ENCODE data around the gene MLH3.
"Not testable (repeated sequence)": the region's sequence is repeated elsewhere in the genome, so short reads cannot be mapped to it uniquely, and the experiment has no call there.

Gene MLH3

GRCh38 chr14:75069121-75069810 is 18.0 kb upstream of the MLH3 start, which contains the start of gene ZC2HC1C:
Gene ZC2HC1C (plus strand): TSS chr14:75069641. CDS start chr14:75070574, 933 bp downstream.
- H3K4me3 ChIP-seq (ENCODE audit: low read length, poor library complexity, severe bottlenecking), result no peak within 1 kb of the TSS
- H3K27me3 ChIP-seq (ENCODE audit: insufficient read depth, low read length, poor library complexity, severe bottlenecking), result no peaks in the 10 kb centered on the region
- H3K9me2 ChIP-seq (replicated peaks; ENCODE audit: low read depth, low read length), result no peaks in the 10 kb centered on the region
- H2AFZ ChIP-seq (ENCODE audit: low read length), result no peak within 1 kb of the TSS
- no peak within 1 kb of the TSS for H3K9ac ChIP-seq (ENCODE audit: low read depth, low read length, poor library complexity, severe bottlenecking)
- H3F3A ChIP-seq (ENCODE audit: low read depth), result no peaks in the 10 kb centered on the region
- H3K4me2 ChIP-seq (ENCODE audit: low read depth, low read length, poor library complexity, severe bottlenecking), result no peak within 1 kb of the TSS
- no peak for TF ChIP-seq EZH2phosphoT487 (IDR thresholded peaks at IDR 0.05; ENCODE audit: borderline replicate concordance)
- TF ChIP-seq CTCF (conservative IDR thresholded peaks at IDR 0.05; ENCODE audit: low read length), result no peak
- H3K9me3 ChIP-seq (ENCODE audit: insufficient read depth, low read depth, low read length), result no peaks in the 10 kb centered on the region
- no peaks in the 10 kb centered on the region for H3K4me1 ChIP-seq (ENCODE audit: insufficient read depth, low read length, poor library complexity, severe bottlenecking)
- no peaks in the 10 kb centered on the region for H4K20me1 ChIP-seq (ENCODE audit: insufficient read depth, low read length, poor library complexity, severe bottlenecking)
- H3K36me3 ChIP-seq (ENCODE audit: insufficient read depth, low read length), result no peaks in the 10 kb centered on the region
- no peaks in the 10 kb centered on the region for H3K79me2 ChIP-seq (ENCODE audit: insufficient read depth, low read length)

- Histone ChIP-seq H3K9me3 (ENCODE audit: insufficient read depth, low read depth, low read length) (no peaks in the 10 kb centered on the region), H3F3A (ENCODE audit: low read depth) (no peaks in the 10 kb centered on the region), H3K27me3 (ENCODE audit: insufficient read depth, low read length, poor library complexity, severe bottlenecking) (no peaks in the 10 kb centered on the region), H2AFZ (ENCODE audit: low read length) (no peak overlapping the region), H3K4me2 (ENCODE audit: low read depth, low read length, poor library complexity, severe bottlenecking) (no peak overlapping the region), H3K4me3 (ENCODE audit: low read length, poor library complexity, severe bottlenecking) (no peak overlapping the region), H3K36me3 (ENCODE audit: insufficient read depth, low read length) (no peaks in the 10 kb centered on the region), H3K9me2 (replicated peaks; ENCODE audit: low read depth, low read length) (no peaks in the 10 kb centered on the region), H3K4me1 (ENCODE audit: insufficient read depth, low read length, poor library complexity, severe bottlenecking) (peaks cover under 1% of the 10 kb centered on the region), H4K20me1 (ENCODE audit: insufficient read depth, low read length, poor library complexity, severe bottlenecking) (no peaks in the 10 kb centered on the region), H3K9ac (ENCODE audit: low read depth, low read length, poor library complexity, severe bottlenecking) (no peak overlapping the region), H3K79me2 (ENCODE audit: insufficient read depth, low read length) (peaks cover 3% of the 10 kb centered on the region)
- no peak for TF ChIP-seq CTCF (conservative IDR thresholded peaks at IDR 0.05; ENCODE audit: low read length)
- no peak for TF ChIP-seq EZH2phosphoT487 (IDR thresholded peaks at IDR 0.05; ENCODE audit: borderline replicate concordance)
Measured at GRCh38 chr14:75068294-75069120, 17.2 kb upstream of the MLH3 start.

DNA sequence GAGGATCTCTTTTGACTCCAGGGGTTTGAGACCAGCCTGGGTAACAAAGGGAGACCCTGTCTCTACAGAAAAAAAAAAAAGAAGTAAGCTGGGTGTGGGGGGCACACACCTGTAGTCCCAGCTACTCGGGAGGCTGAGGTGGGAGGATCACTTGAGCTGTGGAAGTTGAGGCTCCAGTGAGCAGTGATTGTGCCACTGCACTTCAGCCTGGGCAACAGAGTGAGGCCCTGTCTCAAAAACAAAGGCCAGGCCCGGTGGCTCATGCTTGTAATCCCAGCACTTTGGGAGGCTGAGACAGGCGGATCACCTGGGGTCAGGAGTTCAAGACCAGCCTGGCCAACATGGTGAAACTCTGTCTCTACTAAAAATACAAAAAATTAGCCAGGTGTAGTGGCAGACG is 16.5 kb upstream of the MLH3 start:
- not testable (repeated sequence) for H3K27me3 ChIP-seq (ENCODE audit: insufficient read depth, low read length, poor library complexity, severe bottlenecking); H3K9me2 ChIP-seq (replicated peaks; ENCODE audit: low read depth, low read length); H3K4me3 ChIP-seq (ENCODE audit: low read length, poor library complexity, severe bottlenecking); H2AFZ ChIP-seq (ENCODE audit: low read length); H4K20me1 ChIP-seq (ENCODE audit: insufficient read depth, low read length, poor library complexity, severe bottlenecking); H3K9ac ChIP-seq (ENCODE audit: low read depth, low read length, poor library complexity, severe bottlenecking); H3K4me2 ChIP-seq (ENCODE audit: low read depth, low read length, poor library complexity, severe bottlenecking); H3K79me2 ChIP-seq (ENCODE audit: insufficient read depth, low read length); H3K36me3 ChIP-seq (ENCODE audit: insufficient read depth, low read length); H3F3A ChIP-seq (ENCODE audit: low read depth); H3K4me1 ChIP-seq (ENCODE audit: insufficient read depth, low read length, poor library complexity, severe bottlenecking); H3K9me3 ChIP-seq (ENCODE audit: insufficient read depth, low read depth, low read length)

All from Loucy (cell line).